ENCODE results near the gene FMC1.

DNA sequence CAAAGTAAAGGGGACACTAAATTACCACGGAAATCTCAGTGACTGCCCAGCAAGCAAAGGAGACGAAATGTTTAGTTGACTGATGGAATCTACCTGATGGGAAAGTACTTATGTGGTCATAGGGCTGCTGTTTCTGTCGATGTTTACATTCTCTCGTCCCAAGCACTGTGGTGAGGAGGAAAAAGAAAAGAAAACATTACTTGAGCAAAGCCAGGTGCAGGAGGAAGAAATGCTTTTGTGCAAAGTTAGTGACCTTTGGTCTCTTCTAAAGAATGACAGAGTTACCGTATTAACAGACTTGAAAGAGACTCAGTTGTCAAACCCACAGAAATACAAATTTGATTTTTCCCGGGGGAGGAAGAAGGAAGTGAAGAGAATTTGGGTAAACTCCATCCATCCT is 43.3 kb upstream of the FMC1 start:
- TF ChIP-seq, protein P1, sequence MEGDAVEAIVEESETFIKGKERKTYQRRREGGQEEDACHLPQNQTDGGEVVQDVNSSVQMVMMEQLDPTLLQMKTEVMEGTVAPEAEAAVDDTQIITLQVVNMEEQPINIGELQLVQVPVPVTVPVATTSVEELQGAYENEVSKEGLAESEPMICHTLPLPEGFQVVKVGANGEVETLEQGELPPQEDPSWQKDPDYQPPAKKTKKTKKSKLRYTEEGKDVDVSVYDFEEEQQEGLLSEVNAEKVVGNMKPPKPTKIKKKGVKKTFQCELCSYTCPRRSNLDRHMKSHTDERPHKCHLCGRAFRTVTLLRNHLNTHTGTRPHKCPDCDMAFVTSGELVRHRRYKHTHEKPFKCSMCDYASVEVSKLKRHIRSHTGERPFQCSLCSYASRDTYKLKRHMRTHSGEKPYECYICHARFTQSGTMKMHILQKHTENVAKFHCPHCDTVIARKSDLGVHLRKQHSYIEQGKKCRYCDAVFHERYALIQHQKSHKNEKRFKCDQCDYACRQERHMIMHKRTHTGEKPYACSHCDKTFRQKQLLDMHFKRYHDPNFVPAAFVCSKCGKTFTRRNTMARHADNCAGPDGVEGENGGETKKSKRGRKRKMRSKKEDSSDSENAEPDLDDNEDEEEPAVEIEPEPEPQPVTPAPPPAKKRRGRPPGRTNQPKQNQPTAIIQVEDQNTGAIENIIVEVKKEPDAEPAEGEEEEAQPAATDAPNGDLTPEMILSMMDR (IDR thresholded peaks at IDR 0.05): no peak
- no peak for TF ChIP-seq ZFX (IDR thresholded peaks at IDR 0.05; ENCODE audit: borderline replicate concordance)
